Caki2 (cell line): Measurements from ENCODE around the gene CCDC85A. TPM values are rescaled to one million over a fixed set of nuclear protein-coding genes. Genes with fewer than 3 reads are reported as not detected.

Source experiments
- DNase-seq: peaks from one replicate; pipeline ENCODE4 v3.0.0-alpha.2; 2015; ENCODE audit warnings: low read depth
- in situ Hi-C: cut with HindIII; loops from 2 replicates; pipeline ENCODE4 v1.10.0; 2016; ENCODE audit warnings: low sequenced_read_pairs, low pct_unique_long_range_greater_than_20kb, mixed read lengths
- total RNA-seq: library from RNA; depleted of rRNA; stranded (reverse); fragments of >200 nt; shearing (Covaris generic); gene quantifications from 2 replicates; pipeline ENCODE4 v1.2.3, GENCODE V29; 2014; ENCODE audit warnings: low replicate concordance

The CCDC85A gene
- total RNA-seq, 1 experiment from 2014 or later, result 0.54 TPM

- in situ Hi-C loops, result no loop called here
- peak; percentile 40 for DNase-seq
Observed at GRCh38 chr2:56185101-56185581, 1.4 kb downstream of the CCDC85A start.

DNA sequence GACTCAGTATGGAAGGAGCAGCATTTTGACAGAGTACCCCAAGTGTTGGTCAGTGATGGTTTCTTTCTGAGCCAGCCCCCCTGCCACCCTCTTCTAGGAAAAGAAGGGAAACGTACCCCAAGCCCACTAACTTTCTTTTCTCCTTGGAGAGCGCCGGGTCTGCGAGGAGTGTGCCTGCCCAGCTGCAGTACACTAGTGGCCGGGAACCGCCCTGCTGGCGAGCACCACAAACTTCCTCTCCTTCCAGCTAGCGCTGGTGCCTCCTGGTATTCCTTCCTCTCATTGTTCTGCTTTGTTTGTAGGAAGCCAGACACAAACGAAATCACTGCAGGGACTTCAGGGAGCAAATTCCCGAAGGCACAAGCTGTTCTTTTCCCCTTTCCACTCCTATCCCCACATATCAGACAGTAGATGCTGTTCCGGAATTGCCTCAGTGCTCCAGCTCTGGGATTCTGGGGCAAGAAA lies 1.8 kb downstream of the CCDC85A start:
- in situ Hi-C loops, result no loop called here

DNA sequence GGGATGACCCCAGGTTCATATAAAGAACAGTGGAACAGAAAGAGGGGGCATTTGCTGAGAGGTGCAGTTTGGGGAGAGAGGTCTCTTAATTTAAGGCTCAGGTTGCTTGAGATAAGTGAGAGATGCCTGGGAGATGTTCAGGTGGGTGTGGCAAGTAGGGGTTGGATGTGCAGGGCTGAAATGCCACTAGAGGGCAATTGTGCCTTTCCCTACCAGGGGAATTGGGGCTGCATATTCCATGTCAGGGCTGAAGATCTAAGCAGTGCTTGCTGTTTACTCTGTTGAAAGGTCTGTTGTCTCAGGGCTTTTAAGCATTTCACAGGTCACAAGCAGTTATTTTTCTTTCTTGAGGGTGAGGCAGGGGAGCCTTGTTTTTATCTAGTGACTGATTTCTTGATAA lies 7.8 kb downstream of the CCDC85A start:
- peak; percentile 48 for DNase-seq
- in situ Hi-C loops, result no loop called here

More for the DNA sequence above, 1.8 kb downstream of the CCDC85A start:
- peak; percentile 29 for DNase-seq

GRCh38 chr2:56192664-56193305 lies 9.0 kb downstream of the CCDC85A start:
- DNase-seq, result no peak
- in situ Hi-C loops, result no loop called here

- DNase-seq, result peak; percentile 3
- in situ Hi-C loops, result no loop called here
Observed at GRCh38 chr2:56195563-56195962, 11.8 kb downstream of the CCDC85A start.

DNA sequence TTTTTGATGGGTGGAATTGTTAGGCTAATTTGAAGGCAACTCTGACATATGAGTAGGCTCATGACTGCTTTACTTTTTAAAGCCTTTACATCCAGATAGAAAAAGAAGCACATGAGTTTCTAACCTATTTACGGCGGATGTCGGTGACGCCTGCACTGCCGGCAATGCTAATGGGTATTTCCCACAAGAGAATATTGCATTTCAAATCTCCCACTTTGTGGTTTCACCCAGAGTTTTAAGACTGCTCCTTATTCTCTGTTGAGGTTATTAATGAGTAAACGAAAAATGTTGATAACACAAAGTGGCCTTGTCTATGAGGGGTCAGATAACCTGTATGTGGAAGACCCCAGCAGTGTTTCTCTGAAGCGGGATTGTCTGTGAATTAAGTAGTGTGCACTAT lies 14.0 kb downstream of the CCDC85A start:
- DNase-seq, result no peak
- in situ Hi-C loops, result no loop called here

GRCh38 chr2:56198936-56199335 lies 15.1 kb downstream of the CCDC85A start:
- DNase-seq, result no peak
- in situ Hi-C loops, result no loop called here

- in situ Hi-C loops, result no loop called here
- no peak for DNase-seq
Observed at GRCh38 chr2:56199492-56199891, 15.7 kb downstream of the CCDC85A start.

GRCh38 chr2:56202381-56203121 lies 18.8 kb downstream of the CCDC85A start:
- DNase-seq, result no peak
- in situ Hi-C loops, result no loop called here

GRCh38 chr2:56204556-56204955 lies 20.8 kb downstream of the CCDC85A start:
- no peak for DNase-seq
- in situ Hi-C loops, result no loop called here

GRCh38 chr2:56206250-56206649 lies 22.5 kb downstream of the CCDC85A start:
- DNase-seq, result no peak
- in situ Hi-C loops, result no loop called here

- in situ Hi-C loops, result no loop called here
- DNase-seq, result no peak
Observed at GRCh38 chr2:56207760-56208159, 24.0 kb downstream of the CCDC85A start.

DNA sequence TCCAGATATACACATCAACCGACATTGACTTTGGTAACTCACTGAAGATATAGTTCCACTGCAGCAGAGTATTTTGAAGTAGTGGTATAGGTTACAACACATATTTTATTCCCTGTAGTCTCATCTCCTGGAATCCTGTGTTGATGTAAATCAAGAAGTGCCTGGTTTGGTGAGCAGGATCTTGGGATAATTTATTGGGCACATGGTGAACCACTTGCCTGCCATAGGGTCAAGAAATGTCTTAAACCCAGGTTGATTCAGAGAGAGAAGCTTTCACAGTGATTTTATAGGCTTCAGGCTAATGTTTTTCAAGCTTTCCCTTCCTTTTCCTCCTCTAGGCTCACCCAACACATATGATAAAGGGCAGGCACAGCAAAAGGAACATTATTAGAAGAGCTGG lies 24.6 kb downstream of the CCDC85A start:
- in situ Hi-C loops, result no loop called here
- no peak for DNase-seq

DNA sequence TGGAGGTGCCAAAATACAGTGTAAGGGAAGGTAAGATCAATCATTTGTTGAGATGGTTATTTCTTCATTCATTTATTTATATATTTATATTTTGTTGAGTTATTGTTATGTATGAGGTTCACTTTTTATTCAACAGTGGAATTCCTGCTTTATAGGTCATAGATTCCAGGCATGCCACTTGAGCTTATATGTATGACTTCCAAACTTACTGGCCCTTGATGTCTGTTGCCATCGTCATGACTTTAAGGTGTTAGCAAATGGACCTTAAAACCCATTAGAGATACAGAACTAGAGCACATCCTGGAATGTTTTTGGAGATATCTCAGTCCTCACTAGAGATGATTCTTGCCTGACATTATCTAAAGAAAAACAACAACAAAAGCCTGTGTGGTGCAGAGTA lies 25.9 kb downstream of the CCDC85A start:
- DNase-seq, result no peak
- in situ Hi-C loops, result no loop called here

DNA sequence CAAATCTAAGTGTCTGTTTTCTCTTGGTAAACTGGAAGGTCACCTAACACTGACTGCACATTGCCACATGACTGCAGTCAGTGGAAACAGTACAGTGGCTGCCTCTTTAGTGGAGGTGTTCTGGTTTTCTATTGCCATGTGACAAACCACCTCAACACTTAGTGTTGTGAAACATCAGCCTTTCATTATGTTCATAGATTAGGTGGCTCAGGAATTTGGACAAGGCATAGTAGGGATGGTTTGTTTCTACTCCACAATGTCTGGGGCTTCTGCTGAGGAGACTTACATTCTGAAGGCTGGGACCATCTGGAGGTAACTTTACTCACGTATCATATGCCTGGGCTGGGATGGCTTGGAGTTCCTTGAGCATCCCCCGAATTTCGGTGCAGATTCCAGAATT lies 26.5 kb downstream of the CCDC85A start:
- in situ Hi-C loops, result no loop called here
- no peak for DNase-seq

- DNase-seq, result no peak
- in situ Hi-C loops, result no loop called here
Observed at GRCh38 chr2:56211048-56211447, 27.3 kb downstream of the CCDC85A start.

GRCh38 chr2:56215911-56216310 lies 32.1 kb downstream of the CCDC85A start:
- no peak for DNase-seq
- in situ Hi-C loops, result no loop called here

DNA sequence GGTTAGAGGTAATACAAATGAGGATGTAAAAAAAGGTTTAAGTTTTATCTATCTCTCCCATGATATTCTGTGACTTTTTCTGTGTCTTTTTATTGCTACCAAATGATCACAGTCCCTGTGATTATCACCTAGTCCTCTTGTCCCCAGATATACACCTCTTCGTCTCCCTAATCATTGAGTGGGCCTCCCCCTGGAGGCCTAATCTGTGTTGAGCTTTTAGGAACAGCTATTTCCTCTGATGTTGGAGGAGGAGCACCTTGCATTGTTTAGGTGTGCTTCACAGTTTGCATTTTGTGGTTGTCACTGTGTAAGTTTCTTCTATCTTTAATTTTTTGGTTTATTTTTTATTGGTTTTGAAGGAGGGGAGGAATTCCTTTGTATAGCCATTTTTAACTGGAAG lies 33.3 kb downstream of the CCDC85A start:
- in situ Hi-C loops, result no loop called here

DNA sequence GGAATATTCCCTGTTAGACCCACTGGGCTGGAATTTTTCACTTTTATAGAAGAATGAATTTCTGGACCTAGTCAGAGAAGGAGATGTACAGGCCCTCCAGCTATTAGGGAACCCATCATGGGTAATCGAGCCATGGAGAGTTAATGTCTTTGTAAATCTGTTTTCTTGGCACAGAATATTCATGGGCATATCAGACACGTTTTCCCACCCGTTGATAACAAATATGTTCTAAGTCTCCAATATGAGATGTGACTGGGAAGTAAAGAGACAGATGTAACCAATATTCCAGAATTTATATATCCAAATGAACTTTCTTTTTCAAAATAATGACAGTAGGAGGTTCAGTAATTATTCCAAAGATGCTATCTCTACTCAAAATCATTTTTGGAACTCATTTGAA lies 38.7 kb downstream of the CCDC85A start:
- DNase-seq, result no peak
- in situ Hi-C loops, result no loop called here

More for the DNA sequence above, 33.3 kb downstream of the CCDC85A start:
- DNase-seq, result no peak

GRCh38 chr2:56224316-56224715 lies 40.5 kb downstream of the CCDC85A start:
- in situ Hi-C loops, result no loop called here
- DNase-seq, result no peak
